OCI-LY1 (cell line): ENCODE results near the gene ITGB4.

Experiments
- H2AFZ ChIP-seq: fragments of 200-600 bp; sonication (generic), shearing (Covaris generic); 2 replicates; pipeline ENCODE4 v1.6.0; 2014; ENCODE audit warnings: antibody characterized with exemption, mild to moderate bottlenecking, low read length
- H3F3A ChIP-seq: fragments of 200-600 bp; sonication (generic), shearing (Covaris generic); 2 replicates; pipeline ENCODE4 v1.6.0; 2014; ENCODE audit warnings: mild to moderate bottlenecking, antibody characterized with exemption, low read length, moderate library complexity; ENCODE audit not compliant: insufficient read depth
- H3K27ac ChIP-seq: fragments of 200-600 bp; sonication (generic); 2 replicates; pipeline ENCODE4 v1.5.1; 2014; ENCODE audit warnings: low read length, mixed run types, mild to moderate bottlenecking, low read depth; ENCODE audit not compliant: poor library complexity, severe bottlenecking
- H3K27me3 ChIP-seq: fragments of 200-600 bp; sonication (generic); 2 replicates; pipeline ENCODE4 v1.6.0; 2014; ENCODE audit warnings: antibody characterized with exemption, mild to moderate bottlenecking, low read length, moderate library complexity; ENCODE audit not compliant: insufficient read depth
- H3K36me3 ChIP-seq: fragments of 200-600 bp; sonication (generic); 2 replicates; pipeline ENCODE4 v1.6.1; 2014; ENCODE audit warnings: mild to moderate bottlenecking, antibody characterized with exemption, low read length, moderate library complexity, mixed read lengths; ENCODE audit not compliant: insufficient read depth
- H3K4me1 ChIP-seq: fragments of 200-600 bp; sonication (generic); 2 replicates; pipeline ENCODE4 v1.5.1; 2014; ENCODE audit warnings: mild to moderate bottlenecking, low read length, moderate library complexity; ENCODE audit not compliant: insufficient read depth, severe bottlenecking
- H3K4me2 ChIP-seq: fragments of 200-600 bp; sonication (generic), shearing (Covaris generic); 2 replicates; pipeline ENCODE4 v1.6.1; 2014; ENCODE audit warnings: low read length
- H3K4me3 ChIP-seq: fragments of 200-600 bp; sonication (generic); 2 replicates; pipeline ENCODE4 v1.5.1; 2014; ENCODE audit warnings: low read length, low read depth, mild to moderate bottlenecking, mixed read lengths; ENCODE audit not compliant: poor library complexity, severe bottlenecking
- H3K79me2 ChIP-seq: fragments of 200-600 bp; shearing (Covaris generic); 2 replicates; pipeline ENCODE4 v1.6.1; 2016; ENCODE audit warnings: mixed run types, low read length, mixed read lengths; ENCODE audit not compliant: insufficient read depth
- H3K9ac ChIP-seq: fragments of 200-600 bp; sonication (generic), shearing (Covaris generic); 2 replicates; pipeline ENCODE4 v1.6.1; 2014; ENCODE audit warnings: mild to moderate bottlenecking, low read length, mixed read lengths
- H3K9me2 ChIP-seq: fragments of 200-600 bp; sonication (generic), shearing (Covaris generic); 2 replicates; pipeline ENCODE4 v1.6.1; 2014; ENCODE audit warnings: low read depth, mild to moderate bottlenecking, low read length, mixed read lengths
- H3K9me3 ChIP-seq: fragments of 200-600 bp; shearing (Covaris generic); 2 replicates; pipeline ENCODE4 v1.6.1; 2014; ENCODE audit warnings: low read length, mixed read lengths
- H4K20me1 ChIP-seq: fragments of 200-600 bp; sonication (generic), shearing (Covaris generic); 2 replicates; pipeline ENCODE4 v1.6.0; 2016; ENCODE audit warnings: mild to moderate bottlenecking, low read length; ENCODE audit not compliant: insufficient read depth
- CTCF ChIP-seq: fragments of 200-600 bp; sonication (generic), shearing (Covaris generic); IDR thresholded peaks from 2 replicates; pipeline ENCODE4 v1.5.1; 2017; ENCODE audit warnings: mild to moderate bottlenecking, antibody characterized with exemption, low read length, moderate library complexity, mixed read lengths
- EZH2 ChIP-seq: fragments of 200-600 bp; sonication (generic), shearing (Covaris generic); IDR thresholded peaks from 2 replicates; pipeline ENCODE4 v1.8.0; 2017; ENCODE audit warnings: borderline replicate concordance, mixed run types, mild to moderate bottlenecking, antibody characterized with exemption, low read length, moderate library complexity, mixed read lengths

Gene ITGB4

GRCh38 chr17:75743625-75744206 lies 22.5 kb downstream of the ITGB4 start:
- no peaks in the 10 kb centered on the region for H3K36me3 ChIP-seq
- H3K79me2 ChIP-seq = no peaks in the 10 kb centered on the region
- TF ChIP-seq CTCF (no peak), EZH2 (no peak)
- no peak overlapping the region for H3K4me2 ChIP-seq
- H3K27me3 ChIP-seq = peaks cover 5% of the 10 kb centered on the region
- no peaks in the 10 kb centered on the region for H3F3A ChIP-seq
- no peaks in the 10 kb centered on the region for H3K9me3 ChIP-seq
- H2AFZ ChIP-seq = no peak overlapping the region
- H3K4me1 ChIP-seq = no peaks in the 10 kb centered on the region
- H4K20me1 ChIP-seq = no peaks in the 10 kb centered on the region
- no peak overlapping the region for H3K27ac ChIP-seq
- no peaks in the 10 kb centered on the region for H3K9me2 ChIP-seq
- H3K9ac ChIP-seq = no peak overlapping the region
- no peak overlapping the region for H3K4me3 ChIP-seq

DNA sequence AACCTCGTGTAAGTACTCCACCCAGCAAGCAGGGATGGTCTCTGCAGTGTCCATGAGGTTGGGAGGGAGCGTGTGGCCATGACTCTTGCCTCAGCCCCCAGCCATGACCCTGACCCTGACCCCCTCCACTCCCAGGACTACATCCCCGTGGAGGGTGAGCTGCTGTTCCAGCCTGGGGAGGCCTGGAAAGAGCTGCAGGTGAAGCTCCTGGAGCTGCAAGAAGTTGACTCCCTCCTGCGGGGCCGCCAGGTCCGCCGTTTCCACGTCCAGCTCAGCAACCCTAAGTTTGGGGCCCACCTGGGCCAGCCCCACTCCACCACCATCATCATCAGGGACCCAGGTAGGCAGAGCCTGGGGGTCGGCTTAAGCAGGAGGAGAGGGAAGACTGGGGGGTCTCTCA lies 27.4 kb downstream of the ITGB4 start:
- H3K9me3 ChIP-seq = no peaks in the 10 kb centered on the region
- H3K4me1 ChIP-seq = peaks cover 15% of the 10 kb centered on the region
- H3K9me2 ChIP-seq = no peaks in the 10 kb centered on the region
- no peak overlapping the region for H3K9ac ChIP-seq
- H3K27ac ChIP-seq = no peak overlapping the region
- no peak overlapping the region for H3K4me2 ChIP-seq
- TF ChIP-seq CTCF = no peak
- TF ChIP-seq EZH2 = no peak
- no peak overlapping the region for H2AFZ ChIP-seq
- no peaks in the 10 kb centered on the region for H3K36me3 ChIP-seq
- H3K79me2 ChIP-seq = no peaks in the 10 kb centered on the region
- no peaks in the 10 kb centered on the region for H4K20me1 ChIP-seq
- no peaks in the 10 kb centered on the region for H3F3A ChIP-seq
- no peak overlapping the region for H3K4me3 ChIP-seq
- H3K27me3 ChIP-seq = no peaks in the 10 kb centered on the region

DNA sequence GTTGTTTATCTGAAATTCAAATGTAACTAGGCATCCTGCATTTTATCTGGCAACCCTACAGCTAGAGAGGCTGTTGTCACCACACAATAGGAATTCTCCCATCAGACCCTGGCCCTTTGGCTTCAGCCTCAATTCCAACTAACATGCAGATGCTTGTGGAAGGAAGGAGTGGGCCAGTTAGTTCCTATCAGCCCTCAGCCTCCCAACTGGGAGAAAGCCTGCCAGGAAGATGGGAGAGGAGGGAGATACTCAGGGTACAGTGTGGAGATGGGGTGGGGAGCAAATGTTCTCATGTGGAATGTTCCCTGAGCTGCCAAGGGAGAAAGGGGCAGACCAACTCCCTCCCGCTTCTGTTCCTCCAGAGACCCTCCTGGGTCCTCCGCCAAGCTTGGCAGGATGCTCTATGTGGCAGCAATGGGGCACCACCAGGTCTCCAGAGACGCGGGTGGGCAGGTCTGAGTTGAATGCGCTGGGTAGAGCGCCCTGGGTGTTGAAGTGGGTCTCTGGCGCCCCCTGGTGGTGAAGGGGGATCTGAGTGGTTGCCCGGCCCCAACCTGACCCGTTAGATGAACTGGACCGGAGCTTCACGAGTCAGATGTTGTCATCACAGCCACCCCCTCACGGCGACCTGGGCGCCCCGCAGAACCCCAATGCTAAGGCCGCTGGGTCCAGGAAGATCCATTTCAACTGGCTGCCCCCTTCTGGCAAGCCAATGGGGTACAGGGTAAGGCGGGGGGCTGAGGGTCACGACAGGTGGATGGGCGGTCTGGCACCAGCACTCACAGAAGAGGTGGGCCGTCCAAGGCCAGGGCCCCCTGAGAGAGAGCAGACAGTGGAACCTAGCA lies 28.5 kb downstream of the ITGB4 start:
- Histone ChIP-seq H3K4me3 (no peak overlapping the region), H3K27ac (no peak overlapping the region), H3K9me3 (no peaks in the 10 kb centered on the region), H4K20me1 (no peaks in the 10 kb centered on the region), H3F3A (no peaks in the 10 kb centered on the region), H3K4me2 (no peak overlapping the region; the same call in 1 of the 2 replicates), H2AFZ (no peak overlapping the region), H3K4me1 (peaks cover 25% of the 10 kb centered on the region), H3K27me3 (no peaks in the 10 kb centered on the region), H3K79me2 (no peaks in the 10 kb centered on the region), H3K9ac (no peak overlapping the region), H3K36me3 (no peaks in the 10 kb centered on the region), H3K9me2 (no peaks in the 10 kb centered on the region)
- TF ChIP-seq CTCF (peak; percentile 83), EZH2 (no peak)
